Endothelial cell (in vitro differentiated cells): ENCODE results near the gene CD274. TPM values are rescaled to one million over a fixed set of nuclear protein-coding genes. Genes with fewer than 3 reads are reported as not detected.

Source experiments
- DNase-seq: peaks from one replicate; pipeline ENCODE4 v3.0.0; 2021; ENCODE audit warnings: low spot score
- H3K27ac Mint-ChIP-seq: one replicate; pipeline ENCODE4 v1.8.0; 2021; ENCODE audit warnings: mixed read lengths, inconsistent platforms; ENCODE audit not compliant: unreplicated experiment
- H3K27me3 Mint-ChIP-seq: one replicate; pipeline ENCODE4 v1.8.0; 2021; ENCODE audit warnings: mild to moderate bottlenecking, moderate library complexity, mixed read lengths, inconsistent platforms; ENCODE audit not compliant: unreplicated experiment
- H3K36me3 Mint-ChIP-seq: one replicate; pipeline ENCODE4 v1.8.0; 2021; ENCODE audit warnings: mild to moderate bottlenecking, low read depth, mixed read lengths, inconsistent platforms; ENCODE audit not compliant: unreplicated experiment
- H3K4me1 Mint-ChIP-seq: one replicate; pipeline ENCODE4 v1.8.0; 2021; ENCODE audit warnings: mild to moderate bottlenecking, mixed read lengths, inconsistent platforms; ENCODE audit not compliant: unreplicated experiment
- H3K4me3 Mint-ChIP-seq: one replicate; pipeline ENCODE4 v1.8.0; 2021; ENCODE audit warnings: mild to moderate bottlenecking, mixed read lengths, inconsistent platforms; ENCODE audit not compliant: unreplicated experiment
- H3K9me3 Mint-ChIP-seq: one replicate; pipeline ENCODE4 v1.8.0; 2021; ENCODE audit warnings: mixed read lengths, inconsistent platforms; ENCODE audit not compliant: unreplicated experiment
- total RNA-seq: library from RNA; stranded (reverse); fragmentation: NEBNext Ultra II Directional; extraction: Animal tissue kit (Norgen Biotek cat#: 25700); gene quantifications from one replicate; pipeline ENCODE4 v1.2.1, GENCODE V29; 2021; ENCODE audit not compliant: unreplicated experiment
- TF ChIP-seq, protein P1 (sequence below): fragments of 200-600 bp; sonication (generic); IDR thresholded peaks from one replicate; pipeline ENCODE4 v1.5.0; 2021; ENCODE audit warnings: antibody characterized with exemption; ENCODE audit not compliant: unreplicated experiment

The CD274 gene
- total RNA-seq, 1 donor from 2014 or later = 0.56 TPM

DNA sequence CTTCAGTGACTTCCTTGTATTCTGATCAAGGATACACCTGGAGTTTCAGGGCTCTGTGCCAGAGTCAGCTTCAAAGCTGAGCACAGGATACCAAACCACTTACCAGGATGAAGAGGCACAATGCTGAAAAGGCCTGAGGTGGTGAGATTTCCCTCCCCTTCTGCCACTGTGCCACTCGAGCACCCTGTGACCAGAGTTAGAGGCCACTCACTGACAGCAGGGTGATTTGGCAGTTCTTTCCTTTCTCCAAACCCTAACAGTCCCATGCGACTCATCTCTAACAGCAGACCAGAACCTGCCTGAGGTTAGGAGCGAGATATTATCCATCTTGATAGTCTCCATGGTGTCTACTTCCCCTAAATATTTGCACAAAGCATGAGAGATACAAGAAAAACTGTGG, 14.4 kb upstream of the CD274 start:
- no peak overlapping the region for H3K27ac Mint-ChIP-seq
- peaks cover 3% of the 10 kb centered on the region for H3K27me3 Mint-ChIP-seq
- TF ChIP-seq, protein P1, sequence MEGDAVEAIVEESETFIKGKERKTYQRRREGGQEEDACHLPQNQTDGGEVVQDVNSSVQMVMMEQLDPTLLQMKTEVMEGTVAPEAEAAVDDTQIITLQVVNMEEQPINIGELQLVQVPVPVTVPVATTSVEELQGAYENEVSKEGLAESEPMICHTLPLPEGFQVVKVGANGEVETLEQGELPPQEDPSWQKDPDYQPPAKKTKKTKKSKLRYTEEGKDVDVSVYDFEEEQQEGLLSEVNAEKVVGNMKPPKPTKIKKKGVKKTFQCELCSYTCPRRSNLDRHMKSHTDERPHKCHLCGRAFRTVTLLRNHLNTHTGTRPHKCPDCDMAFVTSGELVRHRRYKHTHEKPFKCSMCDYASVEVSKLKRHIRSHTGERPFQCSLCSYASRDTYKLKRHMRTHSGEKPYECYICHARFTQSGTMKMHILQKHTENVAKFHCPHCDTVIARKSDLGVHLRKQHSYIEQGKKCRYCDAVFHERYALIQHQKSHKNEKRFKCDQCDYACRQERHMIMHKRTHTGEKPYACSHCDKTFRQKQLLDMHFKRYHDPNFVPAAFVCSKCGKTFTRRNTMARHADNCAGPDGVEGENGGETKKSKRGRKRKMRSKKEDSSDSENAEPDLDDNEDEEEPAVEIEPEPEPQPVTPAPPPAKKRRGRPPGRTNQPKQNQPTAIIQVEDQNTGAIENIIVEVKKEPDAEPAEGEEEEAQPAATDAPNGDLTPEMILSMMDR = no peak
- peaks cover 19% of the 10 kb centered on the region for H3K36me3 Mint-ChIP-seq
- no peak overlapping the region for H3K4me3 Mint-ChIP-seq
- H3K4me1 Mint-ChIP-seq = peaks cover 12% of the 10 kb centered on the region
- peaks cover 9% of the 10 kb centered on the region for H3K9me3 Mint-ChIP-seq
- DNase-seq = no peak

DNA sequence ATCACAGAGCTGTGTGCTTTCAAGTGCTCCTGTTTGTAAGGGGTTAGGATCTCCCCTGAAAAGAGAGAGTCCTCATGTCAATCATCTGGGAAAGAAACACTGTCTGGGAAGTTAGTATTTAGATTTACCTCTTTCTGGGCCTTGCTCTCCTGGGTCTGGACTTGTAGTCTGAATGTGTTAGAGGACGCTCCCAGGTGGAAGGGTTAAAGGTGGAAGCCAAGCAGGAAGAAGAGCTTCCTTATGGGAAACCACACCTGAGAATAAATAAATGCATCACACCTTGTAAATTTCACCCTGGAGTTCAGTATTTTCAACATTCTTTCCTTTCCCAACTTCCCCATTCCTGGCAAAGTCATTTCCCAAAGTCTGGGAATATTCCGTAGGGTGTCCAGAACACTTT, 13.9 kb upstream of the CD274 start:
- Mint-ChIP-seq H3K27ac (no peak overlapping the region), H3K4me1 (peaks cover 12% of the 10 kb centered on the region), H3K27me3 (peaks cover 3% of the 10 kb centered on the region), H3K4me3 (peak overlapping the region; percentile 93), H3K36me3 (peaks cover 19% of the 10 kb centered on the region), H3K9me3 (peaks cover 9% of the 10 kb centered on the region)
- TF ChIP-seq, protein P1 = no peak
- DNase-seq = no peak

DNA sequence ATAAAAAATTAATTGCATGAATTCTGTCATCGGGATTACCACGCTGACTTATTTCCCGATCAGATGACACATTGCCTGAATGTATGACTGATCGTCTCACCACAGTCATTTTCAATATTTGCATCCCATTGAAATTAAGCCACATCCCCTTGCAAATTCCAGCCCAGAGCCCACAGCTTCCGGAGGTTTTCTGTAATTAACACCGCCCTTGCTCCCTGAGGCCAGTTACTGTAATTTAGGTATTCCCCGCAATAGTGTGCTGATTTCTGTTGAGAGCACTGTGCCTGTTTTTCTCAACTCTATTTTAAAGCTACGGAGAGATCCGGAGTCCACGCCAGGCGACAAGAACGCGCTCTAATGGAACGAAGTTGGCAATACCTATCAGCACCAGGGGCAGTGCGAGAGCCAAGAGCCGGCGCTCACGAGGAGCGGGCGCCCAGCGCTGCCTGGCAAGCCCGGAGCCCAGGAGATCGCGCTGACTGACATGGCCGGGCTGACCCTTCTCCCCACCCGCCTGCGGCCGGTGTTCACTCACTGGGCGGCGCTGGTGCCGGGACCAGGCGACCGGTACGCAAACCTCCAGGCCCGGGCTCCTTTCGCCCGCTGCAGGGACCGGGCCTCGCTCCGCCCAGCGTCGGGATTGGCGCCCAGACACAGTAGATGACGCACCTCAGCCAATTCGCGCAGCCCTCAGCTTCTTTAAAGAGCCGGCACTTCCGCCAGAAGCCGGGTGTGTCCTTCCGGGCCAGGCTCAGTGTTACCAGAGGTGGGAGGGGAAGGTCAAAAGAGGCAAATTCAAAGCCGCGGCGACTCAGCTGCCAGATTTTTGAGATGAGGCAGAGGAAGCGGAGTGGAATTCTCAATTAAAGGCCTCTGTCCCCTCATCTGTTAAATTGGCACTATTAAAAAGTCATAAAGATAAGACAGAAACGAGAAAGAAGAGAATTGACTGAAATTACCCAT, 12.8 kb upstream of the CD274 start, which contains the start of gene PLGRKT:
PLGRKT (minus strand) TSS at position 672 of the 963 bp plus-strand sequence. CDS start 5,948 bp downstream, outside the sequence.
- Mint-ChIP-seq H3K36me3 (peaks cover 11% of the 10 kb centered on the region), H3K9me3 (peaks cover 4% of the 10 kb centered on the region), H3K27me3 (peaks cover 3% of the 10 kb centered on the region), H3K4me1 (peaks cover 12% of the 10 kb centered on the region), H3K27ac (peak within 1 kb of the TSS; percentile 59), H3K4me3 (peak within 1 kb of the TSS; percentile 93)
- DNase-seq = peak; percentile 70
- TF ChIP-seq, protein P1 = no peak

DNA sequence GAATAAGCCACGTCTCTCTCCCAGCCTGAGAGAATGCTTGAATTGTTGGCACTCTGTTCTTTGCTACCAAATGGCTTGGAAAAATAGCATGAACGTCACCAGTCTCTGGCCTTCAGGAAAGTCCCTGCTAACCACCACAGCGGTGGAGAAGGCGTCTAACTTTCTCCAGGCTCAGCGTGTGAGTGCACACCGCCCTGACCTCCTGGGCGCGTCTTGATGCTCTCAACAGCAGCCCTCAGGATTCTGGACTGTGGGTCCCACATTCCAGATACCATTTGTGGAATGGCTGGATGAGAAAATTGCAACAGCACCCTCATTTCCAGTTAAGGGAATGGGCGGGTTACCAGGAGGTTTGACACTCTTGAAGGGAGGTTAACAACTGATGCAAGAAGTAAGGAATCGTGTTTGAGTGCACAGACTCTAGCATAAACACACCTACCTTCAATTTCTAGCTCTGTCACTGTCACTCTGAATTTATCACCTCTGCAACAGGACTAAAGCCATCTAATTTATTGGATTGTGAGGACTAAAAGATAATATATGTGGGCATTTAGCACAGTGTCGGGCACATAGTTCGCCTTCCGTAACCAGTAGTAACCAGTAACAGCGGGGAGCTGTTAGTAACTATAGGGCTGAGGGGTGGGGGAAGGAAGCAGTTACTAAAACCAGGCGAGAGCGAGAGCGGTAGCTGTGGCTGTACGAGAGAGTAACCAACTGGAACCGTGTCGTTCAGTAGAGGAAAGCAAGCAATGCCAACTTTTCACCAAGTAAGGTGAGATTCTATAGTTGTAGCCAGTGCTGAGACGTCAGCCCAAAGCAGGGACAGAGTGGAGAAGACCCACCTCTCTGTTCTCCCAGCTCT, 11.8 kb upstream of the CD274 start:
- peak overlapping the region; percentile 62 for H3K4me3 Mint-ChIP-seq
- H3K27ac Mint-ChIP-seq = no peak overlapping the region
- TF ChIP-seq, protein P1 = no peak
- peaks cover 3% of the 10 kb centered on the region for H3K27me3 Mint-ChIP-seq
- H3K36me3 Mint-ChIP-seq = peaks cover 7% of the 10 kb centered on the region
- DNase-seq = no peak
- H3K9me3 Mint-ChIP-seq = peaks cover 4% of the 10 kb centered on the region
- H3K4me1 Mint-ChIP-seq = peaks cover 12% of the 10 kb centered on the region
